Natural killer cell (primary cell): Measurements from ENCODE around the gene ACYP2. TPM values are rescaled to one million over a fixed set of nuclear protein-coding genes. Genes with fewer than 3 reads are reported as not detected.
"Not testable (repeated sequence)": the region's sequence is repeated elsewhere in the genome, so short reads cannot be mapped to it uniquely, and the experiment has no call there.

Source experiments
- ATAC-seq, 3 donors: fragments of 150-1000 bp in 2 of 3; fragments of 200-7000 bp in 1 of 3; cut with Tn5 transposase; 1 replicate in 1 of 3; 2 replicates in 2 of 3; pipeline ENCODE4 v1.10.0; 2021; ENCODE audit warnings: mild to moderate bottlenecking in 2 of 3, moderate library complexity in 2 of 3
- DNase-seq, 2 donors: peaks; one replicate each; pipeline versions ENCODE4 v3.0.0 to v3.0.0-alpha.2; 2013 to 2021; ENCODE audit warnings: mixed read lengths in 1 of 2
- H3K27ac ChIP-seq: one replicate; pipeline ENCODE4 v1.5.1; 2013; ENCODE audit warnings: mild to moderate bottlenecking, low read length
- H3K27me3 ChIP-seq: one replicate; pipeline ENCODE4 v1.6.1; 2013; ENCODE audit warnings: low read length; ENCODE audit not compliant: control insufficient read depth, insufficient read depth
- H3K36me3 ChIP-seq: one replicate; pipeline ENCODE4 v1.6.1; 2013; ENCODE audit warnings: low read length; ENCODE audit not compliant: control insufficient read depth, insufficient read depth
- H3K4me1 ChIP-seq: one replicate; pipeline ENCODE4 v1.6.1; 2013; ENCODE audit warnings: low read length; ENCODE audit not compliant: control insufficient read depth, insufficient read depth
- H3K4me3 ChIP-seq: one replicate; pipeline ENCODE4 v1.5.1; 2013; ENCODE audit warnings: low read length
- H3K9me3 ChIP-seq: one replicate; pipeline ENCODE4 v1.6.1; 2013; ENCODE audit warnings: low read length; ENCODE audit not compliant: control insufficient read depth, insufficient read depth
- H3K27ac Mint-ChIP-seq, 2 donors: one replicate each; pipeline ENCODE4 v1.8.0; 2022; ENCODE audit warnings: mild to moderate bottlenecking in 2 of 2, mixed read lengths in 2 of 2, moderate library complexity in 1 of 2
- H3K27me3 Mint-ChIP-seq, 2 donors: one replicate each; pipeline ENCODE4 v1.8.0; 2022; ENCODE audit warnings: low read depth in 2 of 2, mixed read lengths in 2 of 2
- H3K36me3 Mint-ChIP-seq: one replicate; pipeline ENCODE4 v1.8.0; 2022; ENCODE audit warnings: mixed read lengths
- H3K4me1 Mint-ChIP-seq, 2 donors: one replicate each; pipeline ENCODE4 v1.8.0; 2022; ENCODE audit warnings: mixed read lengths in 2 of 2
- H3K4me3 Mint-ChIP-seq: one replicate; pipeline ENCODE4 v1.8.0; 2022; ENCODE audit warnings: mild to moderate bottlenecking, moderate library complexity, mixed read lengths
- H3K9me3 Mint-ChIP-seq, 2 donors: one replicate each; pipeline ENCODE4 v1.8.0; 2022; ENCODE audit warnings: mixed read lengths in 2 of 2
- CTCF ChIP-seq: fragments of 200-600 bp; IDR thresholded peaks from one replicate; pipeline ENCODE4 v1.8.0; 2022; ENCODE audit warnings: antibody characterized with exemption
- WGBS: methylation state at CpG from one replicate; pipeline ENCODE4 v1.1.7; 2013; ENCODE audit warnings: missing lambda C conversion rate; ENCODE audit not compliant: insufficient coverage; 5-methylcytosine and 5-hydroxymethylcytosine counted together
- intact Hi-C: fragments of 100-400 bp; cut with micrococcal nuclease; formaldehyde crosslinking; loops from one replicate; pipeline ENCODE4 v1.14.2; 2022
- total RNA-seq, 4 donors: library from RNA; stranded (reverse); fragments of 120-200 nt in 1 of 4; gene quantifications; one replicate each; pipeline versions ENCODE4 v1.2.3 to v1.2.4, GENCODE V29; 2013 to 2022

ACYP2 gene
- total RNA-seq, 3 donors from 2014 or later (not counting 1 experiment from before 2014, with no cell fraction given), result 14.3 to 18.1 (median 16.7) TPM

GRCh38 chr2:54114936-54115283, 505 bp upstream of the ACYP2 start:
- Histone ChIP-seq H3K4me3 (peak overlapping the region; percentile 92), H3K4me1 (peaks cover 7% of the 10 kb centered on the region), H3K27me3 (no peaks in the 10 kb centered on the region), H3K36me3 (no peaks in the 10 kb centered on the region), H3K9me3 (no peaks in the 10 kb centered on the region), H3K27ac (peak overlapping the region; percentile 98)
- WGBS, result 40% methylated on average over 1 of the region's 3 CpGs
- no peak for DNase-seq
- intact Hi-C loops, result loop anchor here (5.0 kb wide), 1 partner anchor 1502 kb away; the partner anchor contains the start of gene PPP4R3B
- H3K36me3 Mint-ChIP-seq, result peaks cover 2% of the 10 kb centered on the region
- H3K27ac Mint-ChIP-seq, result peak overlapping the region; percentile 97 to 99
- peaks cover 9 to 15% of the 10 kb centered on the region in 2 donors for H3K4me1 Mint-ChIP-seq
- peaks cover 4 to 10% of the 10 kb centered on the region in 2 donors for H3K27me3 Mint-ChIP-seq
- H3K4me3 Mint-ChIP-seq, result peak overlapping the region; percentile 94
- TF ChIP-seq CTCF, result no peak
- H3K9me3 Mint-ChIP-seq, result peaks cover 0 to 2% of the 10 kb centered on the region in 2 donors
- ATAC-seq, result no peak

- ATAC-seq, H3K36me3 Mint-ChIP-seq, H3K9me3 ChIP-seq, H3K36me3 ChIP-seq, H3K9me3 Mint-ChIP-seq, H3K4me1 ChIP-seq, DNase-seq, H3K27ac ChIP-seq, H3K27me3 ChIP-seq, H3K4me3 ChIP-seq, H3K27me3 Mint-ChIP-seq: not testable (repeated sequence)
- Mint-ChIP-seq H3K4me3 (peak overlapping the region; percentile 94), H3K4me1 (peaks cover 9 to 15% of the 10 kb centered on the region in 2 donors), H3K27ac (peak overlapping the region; percentile 97 to 99)
- 95% methylated on average over 10 of the region's 10 CpGs for WGBS
- intact Hi-C loops, result loop anchor here (5.0 kb wide), 1 partner anchor 1501 kb away; the partner anchor contains the start of gene PPP4R3B
Measured at GRCh38 chr2:54116598-54116997, 1.2 kb downstream of the ACYP2 start.

GRCh38 chr2:54120950-54121349, 5.5 kb downstream of the ACYP2 start:
- WGBS, result 99% methylated on average over 8 of the region's 8 CpGs
- H3K9me3 ChIP-seq, result peaks cover 6% of the 10 kb centered on the region
- intact Hi-C loops, result no loop called here
- no peak overlapping the region for H3K27ac Mint-ChIP-seq
- H3K9me3 Mint-ChIP-seq, result peaks cover 0 to 2% of the 10 kb centered on the region in 2 donors
- H3K4me3 Mint-ChIP-seq, result no peak overlapping the region
- H3K27ac ChIP-seq, result no peak overlapping the region
- H3K4me1 ChIP-seq, result peaks cover under 1% of the 10 kb centered on the region
- no peaks in the 10 kb centered on the region for H3K27me3 Mint-ChIP-seq
- DNase-seq, result no peak
- H3K27me3 ChIP-seq, result no peaks in the 10 kb centered on the region
- no peaks in the 10 kb centered on the region for H3K36me3 ChIP-seq
- ATAC-seq, result no peak
- H3K36me3 Mint-ChIP-seq, result peaks cover 7% of the 10 kb centered on the region
- TF ChIP-seq CTCF, result no peak
- H3K4me3 ChIP-seq, result no peak overlapping the region
- H3K4me1 Mint-ChIP-seq, result peaks cover 0 to under 1% of the 10 kb centered on the region in 2 donors

GRCh38 chr2:54122171-54122935, 6.9 kb downstream of the ACYP2 start:
- intact Hi-C loops, result no loop called here
- H3K27ac ChIP-seq, result no peak overlapping the region
- no peaks in the 10 kb centered on the region for H3K4me1 Mint-ChIP-seq
- H3K4me3 ChIP-seq, result no peak overlapping the region
- TF ChIP-seq CTCF, result no peak
- H3K36me3 ChIP-seq, result no peaks in the 10 kb centered on the region
- ATAC-seq, result no peak
- no peak overlapping the region for H3K27ac Mint-ChIP-seq
- peaks cover 6% of the 10 kb centered on the region for H3K9me3 ChIP-seq
- no peaks in the 10 kb centered on the region for H3K27me3 ChIP-seq
- no peaks in the 10 kb centered on the region for H3K4me1 ChIP-seq
- peaks cover 7% of the 10 kb centered on the region for H3K36me3 Mint-ChIP-seq
- H3K9me3 Mint-ChIP-seq, result no peaks in the 10 kb centered on the region
- no peak overlapping the region for H3K4me3 Mint-ChIP-seq
- DNase-seq, result no peak
- WGBS, result 100% methylated on average over 1 of the region's 3 CpGs
- H3K27me3 Mint-ChIP-seq, result no peaks in the 10 kb centered on the region
